Dendritic cell treated with granulocyte-macrophage colony-stimulating factor and Interleukin-4, amounts not matched to agents 40 ng/mL and 50 ng/mL, for 4 days (primary cell): ENCODE measurements around the gene DDB1.
A peak's percentile ranks its signal among the peaks of the same experiment; 100 is the strongest.

ENCODE experiments used
- H3K27ac Mint-ChIP-seq: one replicate; pipeline ENCODE4 v1.8.0; 2022; ENCODE audit warnings: mild to moderate bottlenecking, mixed read lengths
- H3K27me3 Mint-ChIP-seq: one replicate; pipeline ENCODE4 v1.8.0; 2022; ENCODE audit warnings: mild to moderate bottlenecking, mixed read lengths
- H3K36me3 Mint-ChIP-seq: one replicate; pipeline ENCODE4 v1.8.0; 2022; ENCODE audit warnings: low read depth, mixed read lengths
- H3K4me1 Mint-ChIP-seq: one replicate; pipeline ENCODE4 v1.8.0; 2022; ENCODE audit warnings: low read depth, mixed read lengths
- H3K4me3 Mint-ChIP-seq: one replicate; pipeline ENCODE4 v1.8.0; 2022; ENCODE audit warnings: mild to moderate bottlenecking, moderate library complexity, mixed read lengths
- H3K9me3 Mint-ChIP-seq: one replicate; pipeline ENCODE4 v1.8.0; 2022; ENCODE audit warnings: mixed read lengths
- intact Hi-C: fragments of 100-400 bp; cut with micrococcal nuclease; formaldehyde crosslinking; loops from one replicate; pipeline ENCODE4 v1.15.0; 2022

DDB1 gene

DNA sequence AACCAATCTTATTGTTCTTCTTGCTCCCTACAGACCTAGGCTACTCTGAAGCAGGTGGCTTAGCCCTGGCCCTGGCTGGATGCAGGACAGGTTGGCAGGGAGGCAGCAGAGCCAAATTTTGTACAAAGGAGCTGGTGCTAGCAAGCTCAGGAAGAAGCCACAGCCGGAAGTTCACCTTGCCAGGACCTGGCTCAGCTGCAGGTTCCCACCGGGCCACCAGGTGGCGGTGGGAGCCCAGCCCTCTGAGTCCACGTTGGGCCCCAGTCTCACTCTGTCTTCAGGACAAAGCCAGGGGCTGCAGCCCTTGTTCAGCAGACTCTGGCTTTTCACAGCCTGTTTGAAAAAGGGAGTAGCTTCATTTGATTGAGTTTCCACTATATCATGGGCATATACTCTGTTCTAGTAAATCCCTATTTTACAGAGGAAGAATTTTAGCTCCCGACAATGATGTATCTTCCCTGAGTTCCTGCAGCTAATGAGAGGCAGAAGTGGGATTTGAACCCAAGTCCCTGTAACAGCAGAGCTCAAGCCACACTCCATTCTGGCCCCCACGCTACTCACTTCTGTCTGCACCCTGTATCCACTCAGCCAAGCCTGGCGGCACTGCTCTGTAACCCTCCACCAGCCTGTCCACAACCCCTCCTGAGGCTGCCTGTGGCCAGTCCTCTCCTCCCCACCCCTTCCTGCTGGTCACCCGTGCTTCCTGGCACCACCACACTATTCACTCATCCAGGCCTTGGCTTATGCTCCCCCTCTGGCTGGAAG, 3.4 kb upstream of the DDB1 start:
- Mint-ChIP-seq H3K27ac (no peak overlapping the region), H3K4me1 (peaks cover 48% of the 10 kb centered on the region), H3K36me3 (peaks cover 52% of the 10 kb centered on the region), H3K27me3 (no peaks in the 10 kb centered on the region), H3K9me3 (no peaks in the 10 kb centered on the region), H3K4me3 (no peak overlapping the region)
- intact Hi-C loops: loop anchor here (1.0 to 10.0 kb wide), 2 partner anchors 49 to 82 kb away; no protein-coding TSS in a partner anchor

DNA sequence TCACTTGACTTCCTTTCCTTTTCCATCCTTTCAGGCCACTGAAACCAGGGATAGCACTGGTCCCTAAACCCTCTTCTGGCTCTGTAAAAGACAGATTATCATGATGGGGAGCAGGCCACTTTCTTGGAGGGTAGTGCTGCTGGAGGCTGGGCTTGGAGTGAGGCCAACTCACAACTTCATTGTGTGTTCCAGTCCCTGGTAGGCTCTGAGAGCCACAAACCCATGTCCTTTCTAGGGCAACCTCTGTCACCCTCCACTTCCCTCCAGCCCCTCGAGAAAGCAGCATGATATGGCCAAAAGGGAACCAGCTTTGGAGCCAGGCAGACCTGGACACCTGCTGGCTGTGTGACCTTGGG, 2.4 kb upstream of the DDB1 start:
- peaks cover 51% of the 10 kb centered on the region for H3K36me3 Mint-ChIP-seq
- no peaks in the 10 kb centered on the region for H3K9me3 Mint-ChIP-seq
- intact Hi-C loops: loop anchor here (10.0 kb wide), 1 partner anchor 81 kb away; no protein-coding TSS in a partner anchor
- H3K4me1 Mint-ChIP-seq: peaks cover 48% of the 10 kb centered on the region
- H3K27ac Mint-ChIP-seq: no peak overlapping the region
- no peaks in the 10 kb centered on the region for H3K27me3 Mint-ChIP-seq
- no peak overlapping the region for H3K4me3 Mint-ChIP-seq

DNA sequence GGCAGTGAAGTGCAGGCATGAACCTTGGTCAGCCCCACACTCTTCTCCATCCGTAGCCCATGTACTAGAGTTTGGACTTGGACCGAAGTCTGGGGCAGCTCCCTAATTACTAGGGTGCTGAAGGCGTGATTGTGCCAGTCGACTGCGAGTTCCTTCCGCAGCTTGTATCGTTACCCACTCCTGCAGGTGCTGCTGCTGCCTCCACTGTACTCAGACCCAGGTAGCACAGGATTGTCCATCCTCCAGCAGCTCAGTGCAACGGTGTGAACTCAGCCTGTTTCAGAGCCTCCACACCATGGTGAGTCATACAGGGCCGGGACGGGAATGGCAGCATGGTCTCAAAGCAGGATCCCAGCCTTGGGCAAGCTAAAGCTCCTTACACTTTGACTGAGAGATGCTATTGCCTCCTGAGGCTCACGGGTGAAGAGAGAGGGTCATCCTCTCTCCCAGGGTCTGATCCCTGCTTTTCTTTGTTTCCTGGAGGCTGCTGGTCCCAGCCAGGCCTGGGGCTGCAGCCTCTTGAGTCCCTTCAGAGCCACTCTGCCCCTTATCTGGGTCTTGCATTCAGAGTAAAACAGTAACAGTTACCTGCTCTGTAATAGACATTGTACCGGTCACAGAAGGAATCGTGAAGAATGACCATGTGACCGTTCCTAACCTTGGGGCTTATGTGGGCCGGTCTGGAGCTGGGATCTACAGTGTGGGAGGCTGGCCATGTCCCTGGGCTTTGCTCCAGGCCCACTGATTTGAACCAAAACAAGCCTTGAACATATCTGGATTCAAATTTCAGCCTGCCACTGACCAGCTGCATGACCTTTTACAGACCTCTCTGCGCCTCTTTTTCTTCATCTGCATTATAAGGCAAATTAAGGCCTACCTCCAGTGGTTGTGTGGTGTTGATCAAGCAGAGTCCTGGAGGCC, 1.8 kb upstream of the DDB1 start:
- H3K9me3 Mint-ChIP-seq: no peaks in the 10 kb centered on the region
- H3K36me3 Mint-ChIP-seq: peaks cover 54% of the 10 kb centered on the region
- no peak overlapping the region for H3K27ac Mint-ChIP-seq
- intact Hi-C loops: loop anchor here (10.0 kb wide), 1 partner anchor 80 kb away; no protein-coding TSS in a partner anchor
- H3K4me3 Mint-ChIP-seq: no peak overlapping the region
- H3K4me1 Mint-ChIP-seq: peaks cover 53% of the 10 kb centered on the region
- no peaks in the 10 kb centered on the region for H3K27me3 Mint-ChIP-seq

DNA sequence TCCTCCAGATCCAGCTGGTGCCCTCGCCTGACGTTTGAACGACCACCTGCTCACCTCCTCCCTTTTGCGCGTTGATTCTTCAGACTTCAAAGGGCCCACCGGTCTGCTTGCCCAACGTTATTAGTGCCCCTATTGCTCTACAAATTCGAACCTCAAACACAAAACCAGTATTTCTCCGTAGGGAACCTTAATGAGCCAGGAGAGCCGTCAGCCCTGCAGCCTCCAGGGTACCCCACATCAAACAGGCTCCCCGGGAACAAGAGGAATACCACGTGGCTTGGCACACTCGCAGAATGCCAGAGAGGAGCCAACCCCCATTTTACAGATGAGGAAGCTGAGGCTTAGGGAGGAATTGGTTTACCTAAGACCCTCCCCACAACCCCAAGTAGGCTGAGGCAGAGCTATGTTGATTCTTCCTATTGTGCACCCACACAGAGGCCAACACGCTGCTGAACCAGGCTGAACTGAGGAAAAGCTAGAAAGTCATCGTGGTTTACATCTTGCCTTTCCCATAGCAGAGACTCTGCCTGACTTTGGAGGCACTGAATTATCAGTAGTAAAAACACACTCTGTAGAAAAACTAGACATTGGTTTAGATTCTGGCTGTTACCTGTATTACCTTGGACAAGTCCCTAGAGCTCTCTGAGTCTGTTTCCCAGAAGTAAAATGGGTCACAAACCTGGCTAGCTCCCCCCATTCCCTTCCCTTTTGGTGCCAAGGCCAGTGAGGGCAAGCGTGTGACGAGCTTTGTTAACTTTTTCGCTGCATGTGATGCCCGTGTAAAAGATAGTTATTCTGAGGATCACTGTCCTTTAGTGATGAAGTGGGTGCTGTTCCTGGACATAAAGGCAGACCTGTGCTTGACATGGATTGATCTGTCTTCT, 887 bp upstream of the DDB1 start:
- Mint-ChIP-seq H3K9me3 (no peaks in the 10 kb centered on the region), H3K4me1 (peaks cover 53% of the 10 kb centered on the region), H3K27me3 (no peaks in the 10 kb centered on the region), H3K36me3 (peaks cover 54% of the 10 kb centered on the region), H3K4me3 (peak overlapping the region; percentile 87), H3K27ac (peak overlapping the region; percentile 83)
- intact Hi-C loops: loop anchor here (1.0 to 10.0 kb wide), 2 partner anchors 28 to 79 kb away; partner anchors contain the start of gene CYB561A3

DNA sequence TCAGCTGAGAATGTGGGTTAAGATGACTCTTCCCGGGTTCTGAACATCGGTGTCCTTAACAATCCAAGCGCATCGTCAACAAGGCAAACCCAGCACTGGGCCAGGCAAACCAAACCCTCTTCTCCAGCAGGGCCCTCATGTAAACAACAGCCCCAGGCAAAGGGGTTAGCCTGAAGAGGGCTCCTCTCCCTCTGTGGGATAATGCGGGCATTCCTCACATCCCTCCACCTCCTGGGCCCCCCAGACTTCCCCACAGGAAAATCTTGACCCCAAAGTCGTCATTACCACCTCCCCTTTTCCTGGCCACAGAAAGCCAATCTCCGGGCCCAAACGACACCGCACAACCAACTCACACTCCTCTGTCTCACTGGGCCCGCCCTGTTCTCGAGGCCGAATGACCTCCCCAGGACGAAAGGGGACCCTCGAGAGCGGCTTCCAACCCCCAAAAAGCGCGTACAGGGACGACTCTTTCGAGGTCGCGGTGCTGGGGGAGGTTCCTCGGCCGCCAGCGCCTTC, 566 bp downstream of the DDB1 start:
- H3K27me3 Mint-ChIP-seq: no peaks in the 10 kb centered on the region
- H3K4me3 Mint-ChIP-seq: peak overlapping the region; percentile 87
- peaks cover 58% of the 10 kb centered on the region for H3K36me3 Mint-ChIP-seq
- H3K27ac Mint-ChIP-seq: peak overlapping the region; percentile 83
- intact Hi-C loops: loop anchor here (10.0 kb wide), 1 partner anchor 78 kb away; no protein-coding TSS in a partner anchor
- H3K4me1 Mint-ChIP-seq: peaks cover 43% of the 10 kb centered on the region
- H3K9me3 Mint-ChIP-seq: no peaks in the 10 kb centered on the region

DNA sequence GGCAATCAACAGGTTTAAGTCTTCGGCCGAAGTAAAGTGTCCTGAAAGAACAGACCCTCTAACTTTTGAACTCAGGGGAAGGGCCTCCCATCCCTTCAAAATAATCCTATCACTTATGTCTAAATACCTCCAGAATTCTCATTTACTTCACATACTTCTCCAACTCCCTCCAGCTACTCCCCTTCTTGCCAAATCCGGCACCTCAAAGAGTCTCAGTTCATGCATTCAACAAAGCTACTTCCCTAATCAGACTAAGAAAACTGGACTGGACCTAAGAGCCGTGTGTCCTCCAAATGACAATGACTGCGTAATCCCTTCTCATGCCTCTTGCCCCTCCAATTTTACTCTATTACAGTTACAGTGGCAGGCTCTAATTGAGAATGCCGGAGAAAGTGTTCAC, 1.3 kb downstream of the DDB1 start:
- H3K4me3 Mint-ChIP-seq: peak overlapping the region; percentile 87
- no peaks in the 10 kb centered on the region for H3K27me3 Mint-ChIP-seq
- H3K4me1 Mint-ChIP-seq: peaks cover 36% of the 10 kb centered on the region
- intact Hi-C loops: loop anchor here (10.0 kb wide), 1 partner anchor 77 kb away; no protein-coding TSS in a partner anchor
- H3K9me3 Mint-ChIP-seq: no peaks in the 10 kb centered on the region
- H3K27ac Mint-ChIP-seq: peak overlapping the region; percentile 83
- H3K36me3 Mint-ChIP-seq: peaks cover 65% of the 10 kb centered on the region

DNA sequence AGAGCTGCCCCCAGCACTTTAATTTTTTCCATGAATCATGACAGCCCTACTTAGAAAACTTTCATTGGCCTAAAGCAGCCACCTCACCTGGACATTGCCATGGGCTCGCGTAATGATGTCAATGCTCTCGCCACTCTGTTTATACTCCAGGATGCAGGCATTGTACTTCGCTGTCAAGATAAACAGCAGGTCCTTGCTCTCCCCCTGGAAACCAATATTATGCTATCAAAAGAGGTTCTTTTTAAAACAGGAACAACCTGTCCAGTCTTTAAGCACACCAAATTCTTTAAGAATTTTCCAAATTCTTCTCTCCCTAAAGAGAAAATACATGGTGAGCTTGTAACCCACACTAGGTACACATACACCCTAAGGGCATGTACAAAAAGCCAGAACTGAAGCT, 3.0 kb downstream of the DDB1 start:
- peaks cover 33% of the 10 kb centered on the region for H3K4me1 Mint-ChIP-seq

DNA sequence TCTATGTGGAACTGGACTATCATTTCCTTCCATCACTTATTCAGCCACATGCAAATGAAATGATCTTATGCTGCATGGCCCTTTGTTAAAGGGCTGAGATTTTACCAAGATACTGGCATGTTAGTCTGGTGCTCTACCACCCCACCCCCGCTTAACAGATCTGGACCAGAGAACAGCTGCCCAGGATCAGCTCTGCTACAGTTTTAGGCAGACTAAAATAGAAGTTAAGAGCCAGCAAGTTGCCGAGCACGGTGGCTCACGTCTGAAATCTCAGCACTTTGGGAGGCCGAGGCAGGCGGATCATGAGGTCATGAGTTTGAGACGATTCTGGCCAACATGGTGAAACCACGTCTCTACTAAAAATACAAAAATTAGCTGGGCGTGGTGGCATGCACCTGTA, 4.6 kb downstream of the DDB1 start:
- H3K36me3 Mint-ChIP-seq: peaks cover 94% of the 10 kb centered on the region
- intact Hi-C loops: no loop called here
- H3K9me3 Mint-ChIP-seq: no peaks in the 10 kb centered on the region
- no peak overlapping the region for H3K4me3 Mint-ChIP-seq
- H3K4me1 Mint-ChIP-seq: peaks cover 27% of the 10 kb centered on the region
- H3K27ac Mint-ChIP-seq: no peak overlapping the region
- H3K27me3 Mint-ChIP-seq: no peaks in the 10 kb centered on the region

More for the DNA sequence above, 3.0 kb downstream of the DDB1 start:
- Mint-ChIP-seq H3K4me3 (no peak overlapping the region), H3K9me3 (no peaks in the 10 kb centered on the region), H3K27ac (no peak overlapping the region), H3K36me3 (peaks cover 83% of the 10 kb centered on the region), H3K27me3 (no peaks in the 10 kb centered on the region)
- intact Hi-C loops: loop anchor here (10.0 kb wide), 1 partner anchor 75 kb away; no protein-coding TSS in a partner anchor

DNA sequence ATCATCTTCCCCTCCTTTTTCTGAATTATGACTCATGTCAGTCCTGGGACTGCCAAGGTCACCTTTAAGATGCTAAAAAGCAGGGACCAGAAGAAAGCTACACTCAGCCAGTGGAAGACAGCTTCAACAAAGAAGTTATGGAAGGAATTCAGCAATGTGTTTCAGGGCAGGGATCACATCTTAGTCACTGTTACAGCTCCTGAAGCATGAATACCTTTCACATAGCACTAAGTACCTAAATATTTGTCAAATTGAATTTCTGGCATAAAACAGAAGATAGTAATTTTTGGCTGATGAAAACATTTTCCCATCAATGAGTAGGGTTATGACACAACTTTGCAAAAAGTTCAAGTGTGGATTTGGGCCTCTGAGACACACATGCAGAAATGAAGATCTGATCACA, 5.2 kb downstream of the DDB1 start:
- Mint-ChIP-seq H3K36me3 (peaks cover 94% of the 10 kb centered on the region), H3K27me3 (no peaks in the 10 kb centered on the region), H3K27ac (no peak overlapping the region), H3K4me1 (peaks cover 25% of the 10 kb centered on the region), H3K9me3 (no peaks in the 10 kb centered on the region), H3K4me3 (no peak overlapping the region)
- intact Hi-C loops: no loop called here

DNA sequence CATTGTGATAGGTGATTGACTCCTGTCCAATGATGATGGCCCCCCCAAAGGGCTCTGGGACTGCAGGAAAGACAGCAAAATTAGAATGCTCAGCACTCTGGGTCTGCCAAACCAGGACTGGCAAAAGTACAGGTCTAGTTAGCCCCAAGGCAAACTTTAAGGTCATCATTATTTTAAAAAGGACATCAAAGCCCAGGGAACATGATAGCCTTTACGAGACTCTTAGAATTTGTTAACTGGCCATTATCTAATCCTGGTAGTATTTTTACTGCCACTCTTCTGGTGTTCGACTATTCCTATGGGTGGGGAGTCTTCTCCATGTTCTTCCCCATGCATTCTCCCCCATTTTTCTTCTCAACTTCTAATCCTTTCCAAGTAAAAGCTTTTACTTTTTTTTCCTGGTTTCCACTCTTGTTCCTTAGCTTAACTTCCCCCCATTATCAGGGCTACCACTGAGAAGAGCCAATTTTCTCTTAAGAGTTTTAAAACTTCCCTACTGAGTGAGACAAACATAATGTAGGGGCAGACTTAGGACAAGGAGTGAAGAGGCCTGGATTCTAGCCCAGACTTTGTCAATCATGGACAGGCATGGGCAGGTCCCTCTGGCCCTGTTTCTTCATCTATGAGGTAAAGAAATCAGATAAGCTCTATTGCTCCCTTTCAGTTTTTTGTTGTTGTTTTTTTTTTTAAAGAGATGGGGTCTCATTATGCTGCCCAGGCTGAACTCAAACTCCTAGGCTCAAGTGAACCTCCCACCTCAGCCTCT, 7.1 kb downstream of the DDB1 start:
- intact Hi-C loops: no loop called here
- no peak overlapping the region for H3K27ac Mint-ChIP-seq
- H3K36me3 Mint-ChIP-seq: peaks cover 96% of the 10 kb centered on the region
- H3K4me1 Mint-ChIP-seq: peaks cover 7% of the 10 kb centered on the region
- no peak overlapping the region for H3K4me3 Mint-ChIP-seq
- H3K9me3 Mint-ChIP-seq: no peaks in the 10 kb centered on the region
- no peaks in the 10 kb centered on the region for H3K27me3 Mint-ChIP-seq

DNA sequence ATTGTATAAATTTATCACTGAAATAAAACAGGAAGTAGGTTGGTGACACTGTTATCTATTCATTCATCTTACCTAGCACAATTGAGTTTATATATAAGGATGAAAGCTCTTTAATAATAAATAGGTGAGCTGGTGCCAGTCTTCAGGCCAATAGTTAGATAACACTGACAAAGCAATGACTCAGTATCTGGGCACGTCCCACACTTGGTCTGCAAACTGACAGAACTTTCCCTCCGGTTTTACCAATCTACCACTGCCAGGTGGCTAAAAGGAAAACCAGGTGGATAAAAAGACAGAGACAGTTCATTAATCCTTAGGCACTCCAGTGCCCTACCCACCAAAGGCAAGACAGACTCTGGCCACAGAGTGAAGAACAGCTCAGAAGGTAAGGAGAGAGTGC, 17.6 kb downstream of the DDB1 start:
- intact Hi-C loops: no loop called here
- H3K4me1 Mint-ChIP-seq: no peaks in the 10 kb centered on the region
- no peaks in the 10 kb centered on the region for H3K9me3 Mint-ChIP-seq
- H3K27ac Mint-ChIP-seq: no peak overlapping the region
- peaks cover 19% of the 10 kb centered on the region for H3K36me3 Mint-ChIP-seq
- H3K4me3 Mint-ChIP-seq: no peak overlapping the region
- H3K27me3 Mint-ChIP-seq: no peaks in the 10 kb centered on the region

DNA sequence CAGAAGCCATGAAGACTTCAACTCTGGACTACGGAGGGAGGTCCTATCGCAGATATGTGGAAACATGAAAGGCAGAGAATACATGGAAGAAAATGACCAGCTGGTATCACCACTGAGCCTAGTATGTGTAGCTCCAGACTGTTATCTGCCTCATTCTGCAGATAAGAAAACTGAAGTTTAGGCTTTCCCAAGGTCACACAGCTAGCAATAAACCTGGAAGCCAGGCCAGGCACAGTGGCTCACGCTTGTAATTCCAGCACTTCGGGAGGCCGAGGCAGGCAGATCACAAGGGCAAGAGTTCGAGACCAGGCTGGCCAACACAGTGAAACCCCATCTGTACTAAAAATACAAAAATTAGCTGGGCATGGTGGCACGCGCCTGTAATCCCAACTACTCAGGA, 22.2 kb downstream of the DDB1 start:
- no peaks in the 10 kb centered on the region for H3K27me3 Mint-ChIP-seq
- no peaks in the 10 kb centered on the region for H3K9me3 Mint-ChIP-seq
- H3K4me1 Mint-ChIP-seq: no peaks in the 10 kb centered on the region
- H3K27ac Mint-ChIP-seq: no peak overlapping the region
- H3K4me3 Mint-ChIP-seq: no peak overlapping the region
- intact Hi-C loops: no loop called here
- H3K36me3 Mint-ChIP-seq: no peaks in the 10 kb centered on the region
